H9 (cell line): ENCODE results near the gene EDN1. TPM values are rescaled to one million over a fixed set of nuclear protein-coding genes. Genes with fewer than 3 reads are reported as not detected.

Experiments
- DNase-seq: peaks from one replicate; pipeline ENCODE4 v3.0.0-alpha.2; 2017
- H2AFZ ChIP-seq: one replicate; pipeline ENCODE4 v1.6.1; 2013; ENCODE audit warnings: mild to moderate bottlenecking, low read length, control low read depth, moderate library complexity
- H2AK5ac ChIP-seq: 2 replicates; pipeline ENCODE4 v1.6.1; 2013; ENCODE audit warnings: low read length, control low read depth, mixed read lengths; ENCODE audit not compliant: insufficient read length
- H2BK120ac ChIP-seq: one replicate; pipeline ENCODE4 v1.6.1; 2013; ENCODE audit warnings: low read depth, mild to moderate bottlenecking, low read length, control low read depth, inconsistent platforms; ENCODE audit not compliant: poor library complexity, severe bottlenecking
- H2BK12ac ChIP-seq: 2 replicates; pipeline ENCODE4 v1.6.1; 2013; ENCODE audit warnings: low read length, control low read depth, mixed read lengths, low read depth; ENCODE audit not compliant: insufficient read length
- H2BK15ac ChIP-seq: 2 replicates; pipeline ENCODE4 v1.6.1; 2013; ENCODE audit warnings: low read depth, low read length, control low read depth
- H2BK20ac ChIP-seq: one replicate; pipeline ENCODE4 v1.6.1; 2013; ENCODE audit warnings: low read depth, mild to moderate bottlenecking, low read length, control low read depth, inconsistent platforms; ENCODE audit not compliant: poor library complexity, severe bottlenecking
- H2BK5ac ChIP-seq: 2 replicates; pipeline ENCODE4 v1.6.1; 2013; ENCODE audit warnings: low read length, control low read depth, mixed read lengths; ENCODE audit not compliant: insufficient read length
- H3K14ac ChIP-seq: 2 replicates; pipeline ENCODE4 v1.6.1; 2013; ENCODE audit warnings: low read length, control low read depth; ENCODE audit not compliant: insufficient read depth
- H3K18ac ChIP-seq: 2 replicates; pipeline ENCODE4 v1.6.1; 2013; ENCODE audit warnings: low read depth, mild to moderate bottlenecking, mixed read lengths, low read length, control low read depth; ENCODE audit not compliant: insufficient read length
- H3K23ac ChIP-seq: 2 replicates; pipeline ENCODE4 v1.6.1; 2013; ENCODE audit warnings: low read length, control low read depth, mixed read lengths, low read depth; ENCODE audit not compliant: insufficient read length
- H3K23me2 ChIP-seq: 2 replicates; pipeline ENCODE4 v1.6.1; 2013; ENCODE audit warnings: low read depth, mild to moderate bottlenecking, mixed read lengths, low read length, control low read depth; ENCODE audit not compliant: insufficient read length, poor library complexity, severe bottlenecking
- H3K27ac ChIP-seq: 2 replicates; pipeline ENCODE4 v1.5.1; 2013; ENCODE audit warnings: low read length, control low read depth, mixed read lengths, low read depth; ENCODE audit not compliant: insufficient read length
- H3K27me3 ChIP-seq: 2 replicates; pipeline ENCODE4 v1.6.1; 2013; ENCODE audit warnings: low read length, control low read depth, inconsistent platforms; ENCODE audit not compliant: insufficient read depth
- H3K4ac ChIP-seq: 2 replicates; pipeline ENCODE4 v1.6.1; 2013; ENCODE audit warnings: low read depth, mild to moderate bottlenecking, control low read depth, inconsistent platforms, low read length, moderate library complexity
- H3K4me1 ChIP-seq: 2 replicates; pipeline ENCODE4 v1.6.1; 2013; ENCODE audit warnings: low read length, control low read depth, inconsistent platforms; ENCODE audit not compliant: insufficient read depth
- H3K4me2 ChIP-seq: 2 replicates; pipeline ENCODE4 v1.6.1; 2013; ENCODE audit warnings: low read length, control low read depth, mixed read lengths; ENCODE audit not compliant: insufficient read length, insufficient read depth
- H3K56ac ChIP-seq: 2 replicates; pipeline ENCODE4 v1.6.1; 2013; ENCODE audit warnings: low read depth, mild to moderate bottlenecking, mixed read lengths, low read length, control low read depth; ENCODE audit not compliant: insufficient read length
- H3K79me1 ChIP-seq: 2 replicates; pipeline ENCODE4 v1.6.1; 2013; ENCODE audit warnings: low read depth, mild to moderate bottlenecking, moderate library complexity, low read length, control low read depth, inconsistent platforms; ENCODE audit not compliant: insufficient read depth, poor library complexity, severe bottlenecking
- H3K79me2 ChIP-seq: 2 replicates; pipeline ENCODE4 v1.6.1; 2013; ENCODE audit warnings: low read length, control low read depth, inconsistent platforms; ENCODE audit not compliant: insufficient read depth
- H3K9ac ChIP-seq: 2 replicates; pipeline ENCODE4 v1.6.1; 2013; ENCODE audit warnings: low read length, control low read depth, mixed read lengths; ENCODE audit not compliant: insufficient read length; ENCODE audit errors: extremely low read depth
- H3K9me3 ChIP-seq: one replicate; pipeline ENCODE4 v1.6.1; 2013; ENCODE audit warnings: low read depth, low read length, inconsistent platforms; ENCODE audit not compliant: control insufficient read depth
- H3T11ph ChIP-seq: one replicate; pipeline ENCODE4 v1.6.1; 2013; ENCODE audit warnings: mild to moderate bottlenecking, low read length, control low read depth, inconsistent platforms
- H4K20me1 ChIP-seq: one replicate; pipeline ENCODE4 v1.6.1; 2013; ENCODE audit not compliant: control insufficient read depth, insufficient read length, insufficient read depth
- H4K5ac ChIP-seq: 2 replicates; pipeline ENCODE4 v1.6.1; 2013; ENCODE audit warnings: low read depth, mild to moderate bottlenecking, mixed read lengths, low read length, control low read depth; ENCODE audit not compliant: insufficient read length
- H4K8ac ChIP-seq: replicated peaks from 2 replicates; pipeline ENCODE4 v1.6.1; 2013; ENCODE audit warnings: low read length, control low read depth, mixed read lengths, low read depth; ENCODE audit not compliant: insufficient read length
- H4K91ac ChIP-seq: 2 replicates; pipeline ENCODE4 v1.6.1; 2013; ENCODE audit warnings: low read depth, mild to moderate bottlenecking, moderate library complexity, mixed read lengths, low read length, control low read depth; ENCODE audit not compliant: insufficient read length
- H3K27ac Mint-ChIP-seq, 3 experiments: 2 replicates in 2 of 3; 3 replicates in 1 of 3; pipeline ENCODE4 v1.8.0; 2020 to 2021; ENCODE audit warnings: mixed read lengths in 3 of 3, mild to moderate bottlenecking in 1 of 3, moderate library complexity in 1 of 3
- H3K27me3 Mint-ChIP-seq: 2 replicates; pipeline ENCODE4 v1.8.0; 2021; ENCODE audit warnings: low read depth, mild to moderate bottlenecking, moderate library complexity, mixed read lengths
- H3K36me3 Mint-ChIP-seq, 3 experiments: 2 replicates in 2 of 3; 3 replicates in 1 of 3; pipeline ENCODE4 v1.8.0; 2020 to 2021; ENCODE audit warnings: low read depth in 3 of 3, mixed read lengths in 3 of 3; ENCODE audit not compliant: insufficient read depth in 1 of 3
- H3K4me1 Mint-ChIP-seq, 2 experiments: 2 replicates each; pipeline ENCODE4 v1.8.0; 2020; ENCODE audit warnings: mixed read lengths in 2 of 2
- H3K4me3 Mint-ChIP-seq, 2 experiments: 2 replicates in 1 of 2; 3 replicates in 1 of 2; pipeline ENCODE4 v1.8.0; 2020 to 2021; ENCODE audit warnings: mild to moderate bottlenecking in 2 of 2, mixed read lengths in 2 of 2, moderate library complexity in 1 of 2
- H3K9me3 Mint-ChIP-seq, 2 experiments: 2 replicates in 1 of 2; 3 replicates in 1 of 2; pipeline ENCODE4 v1.8.0; 2020; ENCODE audit warnings: mild to moderate bottlenecking in 2 of 2, mixed read lengths in 2 of 2, moderate library complexity in 1 of 2
- CTCF ChIP-seq: fragments of 200-600 bp; sonication (generic); conservative IDR thresholded peaks from 3 replicates; pipeline ENCODE4 v1.8.0; 2021; ENCODE audit warnings: antibody characterized with exemption, mild to moderate bottlenecking
- WGBS: extraction: QIAGEN DNeasy Blood & Tissue Kit; methylation state at CpG from one replicate; pipeline ENCODE4 v1.1.7; 2013; ENCODE audit warnings: missing lambda C conversion rate, low lambda C conversion rate, mixed read lengths; ENCODE audit not compliant: insufficient read length; ENCODE audit errors: extremely low coverage; 5-methylcytosine and 5-hydroxymethylcytosine counted together
- total RNA-seq: library from RNA; stranded (reverse); gene quantifications from 2 replicates; pipeline ENCODE4 v1.2.1, GENCODE V29; 2021

Gene EDN1
- total RNA-seq, 1 experiment from 2014 or later, result 2.1 TPM

DNA sequence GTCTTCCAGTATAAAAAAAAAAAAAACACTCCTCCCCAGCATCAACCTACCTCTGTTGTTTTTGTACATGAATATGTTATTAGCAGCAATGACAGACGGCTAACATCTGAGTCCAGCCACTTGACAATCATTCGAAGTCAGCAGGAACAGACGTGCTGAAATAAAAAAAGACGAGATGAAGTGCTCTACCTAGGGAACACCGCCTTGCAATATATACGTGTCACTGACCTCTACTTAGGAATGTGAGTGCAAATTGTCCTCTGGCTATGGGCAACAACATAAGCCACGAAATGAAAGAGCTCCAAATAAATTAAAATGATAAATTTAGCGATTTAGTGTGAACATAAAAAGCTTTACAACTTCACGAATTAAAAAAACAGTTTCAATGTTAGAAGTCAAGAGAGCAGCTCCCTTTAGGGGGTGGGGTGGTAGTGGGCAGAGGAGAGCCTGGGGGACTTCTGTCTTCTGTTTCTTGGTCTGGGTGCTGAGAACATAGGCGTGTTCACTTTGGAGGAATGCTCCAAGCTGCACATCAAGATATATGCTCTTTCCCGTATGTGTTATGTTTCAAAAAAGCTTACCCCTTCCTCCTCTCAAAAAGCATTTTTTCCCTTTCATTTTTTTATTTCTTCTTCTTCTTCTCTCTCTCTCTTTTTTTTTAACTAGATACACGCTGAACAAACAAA is 23.3 kb downstream of the EDN1 start:
- no peak overlapping the region for H3K14ac ChIP-seq
- no peak for DNase-seq
- Mint-ChIP-seq H3K27ac (no peak overlapping the region), H3K27me3 (peaks cover 2% of the 10 kb centered on the region; the same call in 1 of the 2 replicates), H3K4me1 (peaks cover 0 to 5% of the 10 kb centered on the region in 2 experiments; a peak in 2 of 4 replicates), H3K9me3 (peaks cover 5 to 7% of the 10 kb centered on the region in 2 experiments), H3K4me3 (no peak overlapping the region), H3K36me3 (peaks cover 3 to 8% (median 4%) of the 10 kb centered on the region in 3 experiments; a peak in 6 of 7 replicates)
- no peak overlapping the region for H3K4me2 ChIP-seq
- no peak overlapping the region for H2BK15ac ChIP-seq
- H2BK120ac ChIP-seq, result no peak overlapping the region
- no peak overlapping the region for H2BK20ac ChIP-seq
- H3K9me3 ChIP-seq, result no peaks in the 10 kb centered on the region
- H2AFZ ChIP-seq, result no peak overlapping the region
- H4K91ac ChIP-seq, result no peak overlapping the region
- H4K5ac ChIP-seq, result no peak overlapping the region
- no peak overlapping the region for H3K18ac ChIP-seq
- no peaks in the 10 kb centered on the region for H3K79me1 ChIP-seq
- no peaks in the 10 kb centered on the region for H3K79me2 ChIP-seq
- H3K27ac ChIP-seq, result no peak overlapping the region
- no peak overlapping the region for H3K9ac ChIP-seq
- WGBS, result no CpG with 5 or more reads among the region's 12 CpGs
- no peak overlapping the region for H2AK5ac ChIP-seq
- H2BK5ac ChIP-seq, result no peak overlapping the region
- H3K4me1 ChIP-seq, result no peaks in the 10 kb centered on the region
- H3T11ph ChIP-seq, result no peak overlapping the region
- no peak overlapping the region for H2BK12ac ChIP-seq
- H3K4ac ChIP-seq, result no peak overlapping the region
- no peaks in the 10 kb centered on the region for H3K23me2 ChIP-seq
- H4K8ac ChIP-seq, result no peak overlapping the region
- H3K23ac ChIP-seq, result no peak overlapping the region
- no peaks in the 10 kb centered on the region for H3K27me3 ChIP-seq
- no peak for TF ChIP-seq CTCF
- H3K56ac ChIP-seq, result no peak overlapping the region
- no peaks in the 10 kb centered on the region for H4K20me1 ChIP-seq
